Mucosa of stomach (tissue), 1 donor: Measurements from ENCODE around the gene RANBP17.

ENCODE experiments used
- H3K27me3 ChIP-seq: one replicate; pipeline ENCODE4 v1.7.0; 2013; ENCODE audit warnings: mild to moderate bottlenecking, low read length; ENCODE audit not compliant: control insufficient read depth, insufficient read depth
- H3K36me3 ChIP-seq: one replicate; pipeline ENCODE4 v1.7.0; 2013; ENCODE audit warnings: low read length; ENCODE audit not compliant: control insufficient read depth, insufficient read depth
- H3K4me1 ChIP-seq: one replicate; pipeline ENCODE4 v1.7.0; 2013; ENCODE audit warnings: mild to moderate bottlenecking, low read length; ENCODE audit not compliant: control insufficient read depth, insufficient read depth
- H3K4me3 ChIP-seq: one replicate; pipeline ENCODE4 v1.7.0; 2013; ENCODE audit warnings: low read length
- H3K9ac ChIP-seq: one replicate; pipeline ENCODE4 v1.7.0; 2013; ENCODE audit warnings: mild to moderate bottlenecking, low read length, moderate library complexity
- H3K9me3 ChIP-seq: one replicate; pipeline ENCODE4 v1.7.0; 2013; ENCODE audit warnings: mild to moderate bottlenecking, low read length, moderate library complexity; ENCODE audit not compliant: control insufficient read depth
- donor health status: Pancreatic carcinoma.

RANBP17 gene

DNA sequence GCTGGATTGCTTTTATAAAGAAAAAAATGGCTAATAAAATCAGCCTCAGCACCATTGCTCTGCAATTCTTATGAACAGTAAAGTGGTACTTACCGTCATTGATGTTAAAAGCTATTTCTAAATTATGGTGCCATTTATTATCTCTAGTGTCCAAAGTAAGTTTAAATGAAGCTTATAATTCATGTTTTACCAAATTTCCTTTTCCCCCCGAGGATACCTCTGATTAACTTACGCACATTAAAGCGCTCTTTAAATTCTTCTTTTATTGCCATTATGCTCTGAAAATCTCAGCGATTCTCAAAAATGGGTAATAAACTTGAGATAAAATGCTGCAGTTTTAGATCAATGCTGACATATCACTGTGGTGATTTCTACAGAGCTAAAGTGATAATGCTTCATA is 460.7 kb downstream of the RANBP17 start:
- H3K36me3 ChIP-seq = no peaks in the 10 kb centered on the region
- no peaks in the 10 kb centered on the region for H3K4me1 ChIP-seq
- H3K9ac ChIP-seq = no peak overlapping the region
- H3K27me3 ChIP-seq = peaks cover 60% of the 10 kb centered on the region
- H3K4me3 ChIP-seq = no peak overlapping the region
- no peaks in the 10 kb centered on the region for H3K9me3 ChIP-seq

DNA sequence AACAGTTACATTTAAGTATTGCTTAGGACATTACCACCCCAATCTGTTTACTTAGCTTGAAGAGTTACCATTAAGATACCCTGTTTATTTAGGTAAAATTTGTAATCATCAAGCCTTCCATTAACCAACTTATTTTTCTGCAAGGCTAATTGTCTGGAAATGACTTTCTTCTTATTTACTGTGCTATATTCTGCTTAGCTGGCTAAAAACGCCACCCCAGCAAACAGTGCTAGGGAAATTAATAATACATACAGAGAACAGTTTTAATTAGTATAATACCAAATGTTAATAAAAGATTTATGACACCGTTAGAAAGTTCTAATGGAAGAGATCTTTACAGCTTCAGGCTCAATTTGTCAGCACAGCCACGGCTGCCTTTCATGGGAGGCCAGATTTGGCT is 461.2 kb downstream of the RANBP17 start:
- Histone ChIP-seq H3K4me1 (no peaks in the 10 kb centered on the region), H3K4me3 (no peak overlapping the region), H3K9me3 (no peaks in the 10 kb centered on the region), H3K36me3 (no peaks in the 10 kb centered on the region), H3K27me3 (peaks cover 60% of the 10 kb centered on the region), H3K9ac (no peak overlapping the region)

DNA sequence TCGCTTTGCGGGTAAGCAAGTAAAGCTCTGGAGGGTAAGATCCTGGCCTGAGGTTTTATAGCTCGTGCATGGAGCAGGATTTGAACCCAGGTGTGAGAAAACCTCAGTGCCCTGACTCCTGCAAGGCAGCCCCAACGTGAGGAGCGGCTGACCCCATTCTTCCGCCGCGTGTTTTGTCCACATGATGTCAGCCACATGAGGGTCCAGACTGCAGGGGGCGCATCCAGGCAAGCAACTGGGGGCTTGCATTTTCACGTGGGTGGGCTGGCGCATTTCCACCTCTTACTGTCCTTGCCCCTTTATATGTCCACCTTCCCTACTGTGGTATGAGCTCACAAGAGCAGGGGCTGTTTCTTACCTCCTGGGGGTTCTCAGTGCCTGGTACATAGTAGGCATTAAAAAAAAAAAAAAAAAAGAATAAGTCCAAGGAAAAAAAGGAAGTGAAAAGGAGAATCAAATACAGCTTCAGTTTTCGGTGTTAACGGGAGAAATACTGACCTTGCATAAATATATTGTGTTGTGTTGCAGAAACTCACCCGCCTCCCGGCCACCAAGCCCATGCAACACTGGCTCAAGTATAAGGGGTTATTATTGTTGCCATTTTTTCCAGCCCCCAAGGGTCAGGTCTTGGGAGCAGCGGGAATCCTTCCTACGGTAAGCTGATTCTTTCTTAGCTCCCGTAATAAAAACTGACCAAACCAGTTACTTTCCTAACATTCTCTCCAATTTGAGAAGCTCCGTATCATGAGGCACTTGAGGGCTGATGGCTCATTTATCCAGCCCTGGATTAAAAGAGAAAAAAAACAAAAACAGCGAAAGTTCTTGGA is 462.2 kb downstream of the RANBP17 start:
- Histone ChIP-seq H3K4me1 (no peaks in the 10 kb centered on the region), H3K9me3 (no peaks in the 10 kb centered on the region), H3K27me3 (peaks cover 50% of the 10 kb centered on the region), H3K36me3 (no peaks in the 10 kb centered on the region), H3K9ac (no peak overlapping the region), H3K4me3 (no peak overlapping the region)

DNA sequence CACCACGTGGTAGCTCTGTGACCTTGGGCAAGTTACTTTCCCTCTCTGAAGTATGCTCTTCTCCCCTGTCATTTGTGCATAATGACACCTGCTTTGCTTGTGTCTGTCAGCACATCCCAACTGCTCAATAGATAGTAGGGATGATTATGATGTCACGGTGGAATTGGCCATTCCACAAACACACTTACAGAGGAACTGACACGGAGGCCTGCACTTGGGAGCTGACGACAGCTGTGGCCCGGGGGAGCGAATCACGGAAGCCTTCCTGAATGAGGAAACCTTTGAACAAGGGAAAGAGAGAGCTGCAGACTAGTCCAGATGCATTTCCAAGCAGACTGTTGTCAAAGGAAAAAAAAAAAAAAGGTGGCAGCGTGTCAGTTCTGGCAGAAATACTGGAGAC is 468.2 kb downstream of the RANBP17 start:
- Histone ChIP-seq H3K9me3 (no peaks in the 10 kb centered on the region), H3K27me3 (peaks cover 19% of the 10 kb centered on the region), H3K4me3 (no peak overlapping the region), H3K4me1 (no peaks in the 10 kb centered on the region), H3K9ac (no peak overlapping the region), H3K36me3 (no peaks in the 10 kb centered on the region)

DNA sequence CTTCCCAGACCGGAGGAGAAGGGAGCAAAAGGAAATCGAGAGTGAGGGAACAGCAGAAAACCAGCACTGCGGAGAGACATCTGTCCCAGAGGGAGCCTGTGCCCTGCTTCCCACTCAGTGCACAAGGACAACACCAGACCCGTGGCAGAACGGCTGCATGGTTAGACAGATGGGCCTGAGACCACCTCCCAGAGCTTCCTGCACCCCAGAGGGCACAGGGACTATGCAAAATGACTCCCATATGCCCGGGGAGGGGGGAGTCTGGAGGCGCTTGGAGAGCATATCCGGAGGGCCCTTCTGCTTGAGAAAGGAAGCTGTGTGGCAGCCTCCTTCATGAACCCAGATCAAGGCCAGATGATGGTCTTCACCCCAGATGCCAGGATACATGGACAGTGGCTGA is 473.8 kb downstream of the RANBP17 start:
- Histone ChIP-seq H3K36me3 (no peaks in the 10 kb centered on the region), H3K4me1 (no peaks in the 10 kb centered on the region), H3K4me3 (no peak overlapping the region), H3K9ac (no peak overlapping the region), H3K27me3 (peaks cover 32% of the 10 kb centered on the region), H3K9me3 (no peaks in the 10 kb centered on the region)

DNA sequence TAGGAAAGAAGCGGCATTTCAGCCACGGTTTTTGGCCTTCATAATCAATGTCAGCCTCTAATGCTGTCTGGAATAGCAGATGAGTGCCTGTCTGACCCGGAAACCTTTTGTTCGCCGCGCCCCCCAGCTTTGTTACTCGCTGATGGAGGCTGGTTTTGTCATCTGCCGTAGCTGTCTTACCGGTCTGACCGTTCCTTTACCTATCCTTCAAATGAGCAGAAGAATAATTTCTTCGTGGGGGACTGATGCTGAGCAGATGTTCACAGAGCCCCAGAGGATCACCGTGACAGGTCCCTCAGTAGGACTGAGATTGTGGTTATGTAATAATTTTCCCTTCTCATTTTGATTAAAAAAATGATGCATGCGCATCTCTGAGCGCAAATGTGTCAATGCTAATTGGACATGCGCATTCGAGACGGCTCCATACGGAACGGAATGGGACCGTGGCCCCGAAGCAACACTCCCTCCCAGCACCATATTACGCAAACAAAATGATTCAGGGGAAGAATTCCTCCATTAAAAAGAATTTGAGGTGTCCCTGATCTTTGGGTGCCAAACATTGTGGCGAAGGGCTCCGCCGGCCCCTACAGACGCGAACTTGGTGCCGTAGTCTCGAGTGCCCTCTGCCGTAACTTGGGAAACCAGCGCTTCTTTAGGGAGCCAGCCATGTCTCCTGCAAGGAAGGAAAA is 474.8 kb downstream of the RANBP17 start:
- Histone ChIP-seq H3K4me1 (no peaks in the 10 kb centered on the region), H3K4me3 (no peak overlapping the region), H3K9me3 (no peaks in the 10 kb centered on the region), H3K27me3 (peaks cover 27% of the 10 kb centered on the region), H3K9ac (no peak overlapping the region), H3K36me3 (no peaks in the 10 kb centered on the region)

DNA sequence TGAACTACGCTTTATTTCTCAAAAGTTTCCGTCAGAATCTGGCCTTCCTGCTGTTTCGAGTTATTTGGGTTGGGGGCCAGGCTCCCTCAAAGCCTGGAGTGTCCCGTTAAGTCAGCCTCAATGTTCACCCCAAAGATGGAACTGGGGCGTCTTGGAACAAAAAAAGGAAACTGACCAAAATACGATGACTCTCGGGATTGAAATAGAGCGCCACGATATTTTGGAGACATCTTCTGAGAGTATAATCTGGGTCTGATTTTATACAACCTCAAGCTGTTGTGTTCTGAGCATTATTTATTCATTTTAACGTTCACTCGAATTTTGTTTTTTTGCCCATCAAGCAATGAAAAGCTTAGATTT is 475.4 kb downstream of the RANBP17 start:
- no peaks in the 10 kb centered on the region for H3K36me3 ChIP-seq
- H3K4me1 ChIP-seq = no peaks in the 10 kb centered on the region
- no peak overlapping the region for H3K9ac ChIP-seq
- no peaks in the 10 kb centered on the region for H3K9me3 ChIP-seq
- no peak overlapping the region for H3K4me3 ChIP-seq
- H3K27me3 ChIP-seq = peaks cover 27% of the 10 kb centered on the region

DNA sequence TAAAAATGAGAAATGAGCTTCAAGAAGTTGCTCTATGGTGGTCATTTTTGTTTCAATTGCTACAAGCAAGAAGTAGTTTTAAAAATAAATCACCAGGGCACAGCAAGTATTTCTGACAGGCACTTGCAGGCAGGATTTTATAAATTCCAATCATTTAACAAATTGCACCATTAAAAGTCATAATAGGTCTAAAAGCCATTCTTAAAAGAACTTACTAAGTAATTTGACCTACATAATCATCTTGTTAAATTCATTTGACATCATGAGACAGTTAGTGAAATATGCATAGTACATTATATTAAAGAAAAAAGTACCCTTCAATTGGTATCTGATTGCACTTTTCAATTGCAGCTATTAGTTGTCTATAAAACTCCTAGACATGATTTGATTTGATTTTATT is 478.2 kb downstream of the RANBP17 start:
- Histone ChIP-seq H3K36me3 (no peaks in the 10 kb centered on the region), H3K9me3 (no peaks in the 10 kb centered on the region), H3K9ac (no peak overlapping the region), H3K4me1 (no peaks in the 10 kb centered on the region), H3K27me3 (peaks cover 25% of the 10 kb centered on the region), H3K4me3 (no peak overlapping the region)

DNA sequence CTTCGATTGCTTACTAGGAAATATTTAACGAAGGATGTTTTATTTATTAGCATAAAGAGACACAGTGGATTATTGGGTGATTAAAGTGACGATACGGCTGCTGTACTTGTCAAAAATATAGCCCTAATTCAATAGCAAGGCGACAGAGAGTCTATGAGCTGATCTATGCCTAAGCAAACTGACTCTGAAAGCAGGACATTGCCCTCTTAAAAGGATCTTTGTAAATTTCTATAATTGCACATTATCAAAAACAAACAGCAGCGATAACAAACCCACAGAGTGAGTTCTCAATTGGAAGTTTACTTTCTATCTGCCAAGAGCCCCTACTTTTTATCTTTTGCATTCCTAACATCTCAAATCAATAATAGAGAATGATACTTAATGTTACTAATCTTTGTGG is 478.7 kb downstream of the RANBP17 start:
- Histone ChIP-seq H3K4me1 (no peaks in the 10 kb centered on the region), H3K9ac (no peak overlapping the region), H3K4me3 (no peak overlapping the region), H3K27me3 (peaks cover 20% of the 10 kb centered on the region), H3K9me3 (no peaks in the 10 kb centered on the region), H3K36me3 (no peaks in the 10 kb centered on the region)

DNA sequence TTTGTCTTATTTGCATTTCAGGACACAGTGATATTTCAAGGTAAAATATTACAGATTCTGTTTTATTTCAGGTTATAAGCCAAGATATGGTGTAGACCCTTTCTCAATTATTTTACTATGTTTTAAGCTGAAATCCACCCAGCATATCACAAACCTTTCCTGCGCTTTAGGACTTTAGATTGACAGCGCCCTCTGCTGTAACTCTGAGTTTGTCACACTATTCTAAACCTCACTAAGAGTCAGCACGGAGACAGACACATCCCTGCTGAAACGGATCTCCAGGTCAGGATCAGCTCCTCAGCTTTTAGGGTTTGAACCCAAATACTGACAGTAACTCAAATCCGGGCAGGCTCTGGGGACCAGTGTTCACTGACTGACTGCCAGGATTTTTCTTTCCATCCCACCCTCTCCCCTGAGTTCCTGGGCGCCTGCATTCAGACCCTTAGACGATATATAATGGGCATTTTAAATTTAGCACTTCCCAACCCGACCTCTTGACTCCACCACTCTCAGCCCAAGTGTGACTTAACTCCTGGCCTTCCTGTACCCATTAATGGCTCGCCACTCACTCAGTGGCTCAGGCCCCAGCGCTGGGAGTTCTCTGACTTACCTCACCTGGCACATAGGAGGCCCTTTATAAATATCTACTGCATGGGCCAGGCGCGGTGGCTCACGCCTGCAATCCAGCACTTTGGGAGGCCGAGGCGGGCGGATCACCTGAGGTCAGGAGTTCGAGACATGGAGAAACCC is 480.7 kb downstream of the RANBP17 start:
- Histone ChIP-seq H3K27me3 (peaks cover 5% of the 10 kb centered on the region), H3K36me3 (no peaks in the 10 kb centered on the region), H3K9ac (no peak overlapping the region), H3K4me1 (no peaks in the 10 kb centered on the region), H3K4me3 (no peak overlapping the region), H3K9me3 (no peaks in the 10 kb centered on the region)

DNA sequence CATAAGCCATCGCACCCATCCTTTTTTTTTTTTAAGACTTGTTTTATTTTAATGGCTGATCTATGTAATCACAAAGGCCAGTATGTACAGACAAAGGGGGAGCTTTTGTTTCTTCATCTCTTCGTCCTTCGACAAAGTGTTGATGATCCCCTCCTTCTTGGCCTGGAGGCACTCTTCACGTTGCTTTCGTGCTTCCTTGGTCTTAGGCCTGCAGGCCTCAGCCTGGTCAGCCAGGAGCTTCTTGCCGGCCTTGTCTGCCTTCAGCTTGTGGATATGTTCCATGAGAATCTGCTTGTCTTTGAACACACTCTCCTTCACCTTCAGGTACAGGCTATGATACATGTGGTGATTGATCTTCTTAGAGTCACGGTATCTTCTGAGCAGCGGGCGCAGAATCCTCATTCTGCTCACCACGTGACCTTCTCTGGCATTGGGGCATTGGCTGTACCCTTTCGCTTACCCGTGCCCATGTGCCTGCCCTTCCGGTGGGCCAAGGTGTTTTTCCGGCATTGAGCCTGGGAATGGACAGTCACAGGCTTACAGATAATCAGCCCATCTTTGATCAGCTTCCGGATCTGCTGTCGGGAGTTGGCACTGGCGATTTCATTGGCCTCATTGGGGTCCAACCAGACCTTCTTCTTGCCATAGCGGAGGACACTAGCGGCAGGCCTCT is 483.3 kb downstream of the RANBP17 start:
- Histone ChIP-seq H3K36me3 (no peaks in the 10 kb centered on the region), H3K27me3 (no peaks in the 10 kb centered on the region), H3K9me3 (no peaks in the 10 kb centered on the region), H3K4me3 (no peak overlapping the region), H3K4me1 (no peaks in the 10 kb centered on the region), H3K9ac (no peak overlapping the region)
